Measurements from ENCODE around the gene USP9X.

USP9X gene

DNA sequence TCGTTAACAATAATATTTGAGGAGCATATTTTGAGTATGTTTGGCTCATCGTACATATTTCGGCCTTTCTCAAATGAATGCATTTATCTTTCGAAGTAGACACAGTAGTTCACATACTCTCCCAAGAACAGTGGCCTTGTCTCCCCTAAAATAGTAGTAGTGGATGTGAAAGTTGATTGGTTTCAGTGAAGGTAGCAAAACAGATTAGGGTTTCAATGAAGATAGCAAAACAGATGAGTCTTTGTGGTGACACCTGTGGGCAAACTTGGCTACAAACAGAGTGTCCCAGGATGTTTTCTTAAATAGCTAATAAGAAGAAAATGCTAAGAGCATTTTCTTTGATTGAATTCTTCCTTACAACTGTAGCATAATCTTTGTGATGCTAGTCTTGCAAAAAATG lies 67.0 kb downstream of the USP9X start:
- Histone ChIP-seq H3K79me2 (ENCODE audit: insufficient read depth, low read length) (no peaks in the 10 kb centered on the region), H3K4me3 (ENCODE audit: insufficient read depth, low read length, poor library complexity, severe bottlenecking) (no peak overlapping the region), H3K9me2 (replicated peaks; ENCODE audit: insufficient read depth, low read length) (no peaks in the 10 kb centered on the region), H3K27me3 (ENCODE audit: low read length) (no peaks in the 10 kb centered on the region), H3K9ac (ENCODE audit: low read length) (no peak overlapping the region), H4K20me1 (ENCODE audit: low read depth, low read length) (no peaks in the 10 kb centered on the region), H3K36me3 (ENCODE audit: low read length) (peaks cover 8% of the 10 kb centered on the region; the same call in 1 of the 2 replicates), H2AFZ (ENCODE audit: low read depth, low read length, severe bottlenecking) (no peak overlapping the region), H3F3A (ENCODE audit: insufficient read depth) (no peaks in the 10 kb centered on the region), H3K9me3 (ENCODE audit: insufficient read depth, low read length) (no peaks in the 10 kb centered on the region), H3K4me2 (ENCODE audit: low read depth, low read length, poor library complexity, severe bottlenecking) (no peak overlapping the region), H3K27ac (ENCODE audit: low read depth, low read length) (no peak overlapping the region)
- TF ChIP-seq, protein P1, sequence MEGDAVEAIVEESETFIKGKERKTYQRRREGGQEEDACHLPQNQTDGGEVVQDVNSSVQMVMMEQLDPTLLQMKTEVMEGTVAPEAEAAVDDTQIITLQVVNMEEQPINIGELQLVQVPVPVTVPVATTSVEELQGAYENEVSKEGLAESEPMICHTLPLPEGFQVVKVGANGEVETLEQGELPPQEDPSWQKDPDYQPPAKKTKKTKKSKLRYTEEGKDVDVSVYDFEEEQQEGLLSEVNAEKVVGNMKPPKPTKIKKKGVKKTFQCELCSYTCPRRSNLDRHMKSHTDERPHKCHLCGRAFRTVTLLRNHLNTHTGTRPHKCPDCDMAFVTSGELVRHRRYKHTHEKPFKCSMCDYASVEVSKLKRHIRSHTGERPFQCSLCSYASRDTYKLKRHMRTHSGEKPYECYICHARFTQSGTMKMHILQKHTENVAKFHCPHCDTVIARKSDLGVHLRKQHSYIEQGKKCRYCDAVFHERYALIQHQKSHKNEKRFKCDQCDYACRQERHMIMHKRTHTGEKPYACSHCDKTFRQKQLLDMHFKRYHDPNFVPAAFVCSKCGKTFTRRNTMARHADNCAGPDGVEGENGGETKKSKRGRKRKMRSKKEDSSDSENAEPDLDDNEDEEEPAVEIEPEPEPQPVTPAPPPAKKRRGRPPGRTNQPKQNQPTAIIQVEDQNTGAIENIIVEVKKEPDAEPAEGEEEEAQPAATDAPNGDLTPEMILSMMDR (IDR thresholded peaks at IDR 0.05; ENCODE audit: insufficient read depth, low read length, poor library complexity, severe bottlenecking): no peak
- TF ChIP-seq EZH2phosphoT487 (conservative IDR thresholded peaks at IDR 0.05; ENCODE audit: low read length): no peak

DNA sequence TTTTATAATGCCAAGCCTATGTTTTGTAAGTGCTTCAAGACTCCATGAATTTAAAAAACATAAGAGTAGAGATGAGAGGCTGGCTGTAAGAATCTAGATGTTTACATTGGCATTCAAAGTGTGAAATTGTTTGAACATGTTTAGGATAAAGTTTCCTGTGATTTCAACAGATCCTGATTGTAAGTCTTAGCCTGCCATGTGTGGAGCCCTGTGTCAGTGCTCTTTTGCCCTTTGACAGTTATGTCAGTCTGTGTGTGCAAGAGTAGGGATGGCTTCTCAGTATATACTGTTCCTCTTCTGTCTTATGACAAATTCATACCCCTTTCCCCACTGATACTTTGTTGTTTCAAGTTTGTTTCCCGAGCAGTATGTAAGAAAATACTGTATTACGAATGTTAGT lies 68.2 kb downstream of the USP9X start:
- Histone ChIP-seq H3K9ac (ENCODE audit: low read length) (no peak overlapping the region), H3K79me2 (ENCODE audit: insufficient read depth, low read length) (no peaks in the 10 kb centered on the region), H4K20me1 (ENCODE audit: low read depth, low read length) (no peaks in the 10 kb centered on the region), H3K9me3 (ENCODE audit: insufficient read depth, low read length) (no peaks in the 10 kb centered on the region), H3K4me3 (ENCODE audit: insufficient read depth, low read length, poor library complexity, severe bottlenecking) (no peak overlapping the region), H3K27ac (ENCODE audit: low read depth, low read length) (no peak overlapping the region), H2AFZ (ENCODE audit: low read depth, low read length, severe bottlenecking) (no peak overlapping the region), H3K4me2 (ENCODE audit: low read depth, low read length, poor library complexity, severe bottlenecking) (no peak overlapping the region), H3F3A (ENCODE audit: insufficient read depth) (no peaks in the 10 kb centered on the region), H3K27me3 (ENCODE audit: low read length) (no peaks in the 10 kb centered on the region), H3K36me3 (ENCODE audit: low read length) (peaks cover 8% of the 10 kb centered on the region; the same call in 1 of the 2 replicates), H3K9me2 (replicated peaks; ENCODE audit: insufficient read depth, low read length) (no peaks in the 10 kb centered on the region)
- TF ChIP-seq, protein P1 (IDR thresholded peaks at IDR 0.05; ENCODE audit: insufficient read depth, low read length, poor library complexity, severe bottlenecking): no peak
- TF ChIP-seq EZH2phosphoT487 (conservative IDR thresholded peaks at IDR 0.05; ENCODE audit: low read length): no peak

DNA sequence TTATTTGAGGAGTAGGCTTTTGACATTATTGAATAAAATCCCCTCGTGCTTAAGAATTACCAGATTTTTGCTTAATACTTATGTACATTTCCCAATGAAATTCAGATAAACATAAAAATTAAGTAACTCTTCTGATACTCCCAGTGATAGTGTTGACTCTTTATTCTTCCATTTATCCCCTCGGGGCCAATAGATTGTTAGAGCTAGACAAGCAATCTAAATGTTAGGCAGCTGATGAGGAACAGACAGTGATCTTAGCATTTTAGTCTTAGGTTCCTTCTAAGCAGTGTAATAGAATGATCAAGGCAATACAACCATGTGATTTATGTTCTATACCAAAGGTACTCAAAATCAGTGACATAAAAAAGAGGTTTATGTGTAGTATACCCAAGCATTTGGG lies 68.7 kb downstream of the USP9X start:
- no peak for TF ChIP-seq EZH2phosphoT487 (conservative IDR thresholded peaks at IDR 0.05; ENCODE audit: low read length)
- TF ChIP-seq, protein P1 (IDR thresholded peaks at IDR 0.05; ENCODE audit: insufficient read depth, low read length, poor library complexity, severe bottlenecking): no peak
- Histone ChIP-seq H3K4me2 (ENCODE audit: low read depth, low read length, poor library complexity, severe bottlenecking) (no peak overlapping the region), H3K4me3 (ENCODE audit: insufficient read depth, low read length, poor library complexity, severe bottlenecking) (no peak overlapping the region), H3F3A (ENCODE audit: insufficient read depth) (no peaks in the 10 kb centered on the region), H2AFZ (ENCODE audit: low read depth, low read length, severe bottlenecking) (no peak overlapping the region), H3K9me2 (replicated peaks; ENCODE audit: insufficient read depth, low read length) (no peaks in the 10 kb centered on the region), H3K27me3 (ENCODE audit: low read length) (no peaks in the 10 kb centered on the region), H4K20me1 (ENCODE audit: low read depth, low read length) (no peaks in the 10 kb centered on the region), H3K9me3 (ENCODE audit: insufficient read depth, low read length) (no peaks in the 10 kb centered on the region), H3K36me3 (ENCODE audit: low read length) (peaks cover 4% of the 10 kb centered on the region; the same call in 1 of the 2 replicates), H3K79me2 (ENCODE audit: insufficient read depth, low read length) (no peaks in the 10 kb centered on the region), H3K9ac (ENCODE audit: low read length) (no peak overlapping the region), H3K27ac (ENCODE audit: low read depth, low read length) (no peak overlapping the region)
